ENCODE measurements around the gene RPRD1B.

The RPRD1B gene

DNA sequence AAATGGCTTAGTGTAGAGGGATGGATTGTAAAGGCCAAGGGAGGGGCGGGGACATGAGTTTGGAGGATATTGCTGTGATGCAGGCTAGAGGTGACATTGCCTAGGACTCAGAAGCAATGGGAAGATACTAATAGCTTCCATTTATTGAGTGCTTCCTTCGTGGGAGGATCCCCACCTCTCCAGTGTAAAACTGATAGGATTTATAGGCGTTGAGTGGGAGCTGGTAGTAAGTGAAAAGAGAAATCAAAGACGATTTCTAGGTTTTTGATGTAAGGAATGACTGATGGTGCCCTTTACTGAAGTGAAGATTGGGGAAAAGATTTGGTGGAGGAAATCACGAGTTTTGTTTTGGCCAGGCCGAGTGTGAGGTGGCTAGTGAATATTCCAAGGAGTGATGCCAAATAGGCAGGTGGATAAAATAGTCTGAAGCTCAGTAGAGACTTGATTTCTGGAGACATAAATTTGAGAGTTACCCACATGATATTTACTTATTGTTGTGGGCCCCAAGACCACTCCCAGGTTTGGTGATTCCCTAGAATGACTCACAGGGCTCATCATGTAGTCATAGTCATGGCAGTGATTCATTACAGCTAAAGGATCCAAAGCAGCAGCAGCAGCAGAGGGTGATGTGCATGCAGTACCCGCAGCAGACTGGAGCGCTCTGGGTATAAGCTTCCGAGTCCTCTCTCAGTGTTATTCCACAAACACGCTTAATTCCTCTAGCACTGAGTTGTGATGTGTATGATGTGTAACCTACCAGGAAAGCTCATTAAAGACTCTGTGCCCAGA lies 10.2 kb downstream of the RPRD1B start:
- DNase-seq: peak; percentile 57

DNA sequence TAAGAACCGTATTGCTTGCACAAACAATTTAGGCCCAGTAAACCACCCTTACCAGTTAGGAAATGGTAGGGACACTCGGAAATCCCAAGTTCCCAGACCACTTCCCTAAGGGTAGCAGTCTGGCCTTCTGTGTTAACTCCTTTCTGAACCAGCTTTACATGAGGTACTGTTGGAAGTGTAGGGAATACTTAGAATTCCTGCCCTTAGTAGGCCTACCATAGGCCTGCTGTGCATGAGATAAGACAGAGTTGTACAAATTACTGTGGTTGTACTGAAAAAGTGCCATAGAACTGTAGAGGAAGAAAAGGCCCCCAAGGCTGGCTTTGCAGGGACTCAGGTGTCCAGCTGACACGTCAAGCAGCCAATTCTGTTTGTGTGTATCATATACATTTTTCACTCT lies 11.1 kb downstream of the RPRD1B start:
- no peak for DNase-seq

DNA sequence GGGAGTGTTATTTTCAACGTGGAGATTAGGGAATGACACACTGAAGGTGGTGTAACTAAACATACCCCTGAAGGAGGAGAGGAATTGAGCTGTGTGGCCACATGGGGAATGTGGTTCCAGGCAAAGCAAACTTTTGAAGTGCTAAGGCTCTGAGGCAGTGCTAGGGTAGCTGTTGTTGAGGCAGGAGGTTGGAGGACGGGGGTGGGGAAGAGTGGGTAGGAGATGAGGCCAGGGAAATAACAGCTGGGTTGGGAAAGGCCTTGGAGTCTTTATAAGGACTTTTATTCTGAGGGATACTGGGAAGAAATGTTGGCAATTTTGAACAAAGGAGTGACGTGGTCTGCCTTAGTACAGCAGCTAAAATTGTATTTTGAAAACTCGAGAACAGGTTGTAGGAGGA lies 13.0 kb downstream of the RPRD1B start:
- no peak for DNase-seq

DNA sequence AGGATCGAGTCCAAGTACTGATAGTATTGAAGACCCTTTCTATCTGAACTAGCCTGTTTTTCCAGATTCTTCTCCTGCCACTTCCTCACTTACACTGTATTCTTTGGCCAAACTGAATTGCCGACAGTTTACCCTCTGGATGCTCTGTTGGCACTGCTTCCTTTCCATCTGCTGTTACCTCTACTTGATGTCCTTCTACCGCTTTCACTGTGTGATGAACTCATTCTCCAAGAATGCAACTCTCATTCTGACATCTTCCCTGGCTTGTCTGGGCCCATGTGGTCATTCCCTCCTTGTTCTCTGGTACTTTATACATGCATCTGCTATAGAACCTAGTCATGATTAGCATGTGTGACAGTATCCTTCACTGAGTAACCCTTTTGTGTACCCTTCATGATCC lies 16.3 kb downstream of the RPRD1B start:
- DNase-seq: peak; percentile 28

DNA sequence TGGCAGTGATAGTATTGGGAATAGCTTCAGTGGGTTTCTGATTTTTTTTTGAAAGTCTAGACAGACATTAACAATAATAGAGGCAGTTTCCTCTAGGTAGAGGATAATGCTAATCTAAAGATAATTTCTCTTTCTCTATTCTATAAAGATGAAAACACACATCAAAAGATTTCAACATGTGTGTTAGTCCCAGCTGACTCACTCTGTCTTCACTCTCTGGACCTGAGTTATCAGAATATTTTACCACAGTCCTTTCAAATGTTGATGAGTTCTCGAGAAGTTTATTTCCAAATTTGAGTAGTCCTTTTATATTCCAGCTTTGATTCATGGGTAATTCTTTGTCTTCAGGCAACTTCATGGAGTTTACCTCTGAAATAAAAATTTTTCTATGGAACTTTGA lies 17.1 kb downstream of the RPRD1B start:
- DNase-seq: no peak

DNA sequence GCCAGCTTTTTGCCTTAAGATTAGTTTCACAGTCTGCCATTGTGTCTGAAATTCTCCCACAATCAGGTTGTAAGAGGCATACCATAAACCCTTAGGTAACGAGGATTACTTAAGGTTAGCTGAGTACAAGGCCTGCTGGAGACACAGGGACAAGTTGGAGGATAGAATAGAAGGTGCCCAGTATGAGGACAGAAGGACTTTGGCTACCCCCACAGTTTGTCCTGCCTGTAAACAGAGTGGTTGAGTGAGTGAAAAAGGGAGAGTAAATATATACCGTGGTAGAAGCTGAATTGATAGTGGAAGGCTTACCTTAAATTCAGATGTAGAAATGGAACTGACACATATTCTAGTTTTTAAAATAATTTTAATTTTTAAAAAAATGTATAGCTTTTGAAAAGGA lies 19.3 kb downstream of the RPRD1B start:
- DNase-seq: no peak

DNA sequence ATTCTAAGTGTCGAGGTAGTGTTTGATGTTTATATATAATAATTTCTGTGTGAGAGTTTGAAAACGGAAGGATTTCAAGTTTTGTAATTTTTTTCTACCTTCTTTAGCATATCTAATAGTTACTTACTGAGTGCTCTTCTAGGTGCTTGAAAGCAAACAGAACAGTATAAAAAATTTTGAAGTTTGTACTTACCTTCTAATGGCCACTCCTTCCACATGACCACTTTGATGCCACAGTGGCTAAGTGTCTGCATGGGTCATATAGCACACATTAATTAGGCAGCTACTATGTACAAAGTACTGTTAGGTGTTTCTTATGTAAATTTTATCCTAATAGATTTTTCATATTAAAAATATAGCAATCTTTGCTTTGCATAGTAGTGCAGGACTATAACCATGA lies 21.1 kb downstream of the RPRD1B start:
- no peak for DNase-seq

DNA sequence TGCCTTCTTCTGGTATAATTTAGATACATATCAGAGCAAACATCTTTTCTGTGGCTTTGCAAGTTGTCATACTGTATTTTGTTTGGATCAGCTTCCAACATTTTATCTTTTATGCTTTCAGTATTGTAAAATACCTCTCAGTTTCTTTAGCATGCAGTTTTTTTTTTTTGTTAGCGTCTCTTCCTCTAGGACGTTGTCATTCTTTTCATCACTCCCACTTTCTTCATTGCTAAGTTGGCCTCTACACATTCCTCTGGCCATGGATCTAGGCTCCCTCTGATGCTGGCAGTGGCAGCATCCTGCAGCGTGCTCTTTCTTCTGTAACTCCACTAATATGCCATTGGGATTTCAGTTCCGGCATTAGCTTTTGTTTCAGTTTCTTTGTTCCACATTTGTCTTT lies 21.7 kb downstream of the RPRD1B start:
- no peak for DNase-seq

DNA sequence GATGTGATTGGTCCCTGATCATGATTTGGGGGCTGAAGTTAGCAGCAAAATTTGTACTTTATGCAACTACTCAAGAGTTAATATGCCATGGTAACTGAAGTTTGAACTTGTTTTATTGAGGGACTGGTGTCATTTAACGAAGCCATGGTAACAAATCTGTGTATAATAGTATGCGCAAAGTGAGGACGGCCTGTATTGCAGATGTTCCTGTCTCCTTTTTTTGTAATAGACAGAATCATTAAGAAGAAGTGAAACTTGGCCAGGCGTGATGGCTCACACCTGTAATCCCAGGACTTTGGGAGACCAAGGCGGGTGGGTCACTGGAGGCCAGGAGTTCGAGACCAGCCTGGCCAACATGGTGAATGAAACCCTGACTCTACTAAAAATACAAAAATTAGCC lies 22.3 kb downstream of the RPRD1B start:
- DNase-seq: no peak

DNA sequence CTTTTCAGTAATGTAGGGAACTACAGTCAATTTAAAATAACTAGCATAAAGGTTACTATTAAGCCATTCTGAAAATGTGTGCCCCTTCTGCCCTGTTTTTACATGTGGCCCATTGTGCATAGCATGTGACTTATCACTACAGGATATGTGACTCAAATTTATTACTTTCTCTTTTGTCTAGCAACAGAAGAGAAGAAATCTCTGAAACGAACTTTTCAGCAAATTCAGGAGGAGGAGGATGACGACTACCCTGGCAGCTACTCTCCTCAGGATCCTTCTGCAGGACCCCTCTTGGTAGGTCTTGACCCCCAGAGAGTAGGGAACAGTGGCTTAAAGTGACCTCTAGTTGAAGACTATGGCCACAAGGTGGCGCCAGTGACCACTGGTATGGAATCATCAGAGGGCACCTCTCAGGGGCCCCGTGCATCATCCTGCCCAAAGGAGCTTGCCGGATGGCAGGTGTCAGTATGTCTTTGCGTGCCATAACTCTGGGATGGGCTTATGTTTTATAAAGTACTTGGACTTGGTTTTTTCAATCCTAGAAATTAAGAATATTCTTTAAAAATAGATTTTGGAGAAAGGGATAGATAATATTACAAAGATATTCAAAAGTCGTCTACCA lies 23.9 kb downstream of the RPRD1B start:
- peak; percentile 40 for DNase-seq

DNA sequence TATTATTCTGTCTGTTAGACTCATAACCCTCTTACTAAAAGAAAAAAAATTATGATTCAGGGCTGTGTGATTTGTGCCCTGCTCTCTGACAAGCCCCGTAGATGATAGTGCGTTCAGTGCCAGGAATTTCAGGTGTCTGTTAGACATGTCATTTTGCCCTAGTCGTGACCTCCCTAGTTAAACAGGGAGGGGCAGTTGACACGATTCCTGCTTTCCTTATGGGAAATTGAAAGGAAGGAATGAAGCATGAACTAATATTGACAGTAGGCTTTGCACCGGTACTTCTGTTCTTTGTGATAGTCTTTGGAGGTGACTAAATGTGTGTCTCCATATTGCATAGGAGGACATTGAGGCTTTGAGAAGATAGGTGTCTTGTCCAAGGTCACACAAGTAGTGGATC lies 26.3 kb downstream of the RPRD1B start:
- no peak for DNase-seq

DNA sequence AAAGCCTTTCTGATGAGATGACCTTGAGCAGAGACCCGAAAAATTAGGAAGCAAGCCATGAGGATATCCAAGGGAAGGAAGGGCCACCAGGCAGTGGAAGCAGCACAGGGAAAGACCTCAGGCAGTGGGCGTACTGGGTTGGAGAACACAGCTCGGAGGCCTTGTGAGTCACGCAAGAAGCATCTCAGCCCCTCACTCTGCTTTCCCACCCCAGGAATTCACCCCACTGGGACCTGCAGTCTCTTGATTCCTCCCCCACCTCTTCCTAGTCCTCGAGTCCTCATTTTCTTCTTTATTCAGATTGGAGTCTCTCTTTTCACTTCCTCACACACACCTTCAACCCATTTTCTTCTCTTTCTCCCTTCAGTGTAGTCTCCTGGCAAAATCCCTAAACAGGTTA lies 27.0 kb downstream of the RPRD1B start:
- no peak for DNase-seq

DNA sequence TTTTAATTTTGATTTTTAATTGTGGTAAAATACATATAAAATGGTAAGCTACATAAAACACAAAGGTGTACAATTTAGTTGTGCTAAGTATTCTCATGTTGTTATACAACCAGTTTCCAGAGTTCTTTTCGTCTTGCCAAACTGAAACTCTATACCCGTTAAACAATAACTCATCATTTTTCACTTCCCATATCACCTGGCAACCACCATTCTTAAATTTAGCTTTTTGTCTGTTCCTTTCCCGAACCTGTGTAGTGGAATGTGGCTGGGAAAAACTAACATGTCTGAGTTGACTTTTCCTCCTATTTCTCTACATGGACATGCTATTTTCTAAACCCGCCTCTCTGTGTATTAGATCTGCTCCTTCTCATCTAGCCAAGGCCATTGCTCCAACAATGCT lies 27.6 kb downstream of the RPRD1B start:
- no peak for DNase-seq

DNA sequence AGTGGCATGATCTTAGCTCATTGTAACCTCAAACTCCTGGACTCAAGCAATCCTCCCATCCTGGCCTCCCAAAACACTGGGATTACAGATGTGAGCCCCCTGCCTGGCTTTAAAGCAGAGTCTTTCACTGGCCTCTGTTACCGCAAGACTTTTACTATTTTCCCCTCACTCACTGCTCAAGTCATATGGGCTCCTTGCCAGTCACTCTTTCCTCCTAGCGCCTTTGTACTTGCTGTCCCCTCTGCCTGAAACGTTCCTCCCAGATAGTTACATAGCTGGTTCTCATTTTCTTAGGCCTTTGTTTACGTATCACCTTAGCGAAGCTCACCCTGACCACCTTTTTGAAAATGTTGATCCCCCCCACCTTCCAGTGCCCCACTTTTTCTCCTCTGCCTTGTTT lies 29.3 kb downstream of the RPRD1B start:
- no peak for DNase-seq

DNA sequence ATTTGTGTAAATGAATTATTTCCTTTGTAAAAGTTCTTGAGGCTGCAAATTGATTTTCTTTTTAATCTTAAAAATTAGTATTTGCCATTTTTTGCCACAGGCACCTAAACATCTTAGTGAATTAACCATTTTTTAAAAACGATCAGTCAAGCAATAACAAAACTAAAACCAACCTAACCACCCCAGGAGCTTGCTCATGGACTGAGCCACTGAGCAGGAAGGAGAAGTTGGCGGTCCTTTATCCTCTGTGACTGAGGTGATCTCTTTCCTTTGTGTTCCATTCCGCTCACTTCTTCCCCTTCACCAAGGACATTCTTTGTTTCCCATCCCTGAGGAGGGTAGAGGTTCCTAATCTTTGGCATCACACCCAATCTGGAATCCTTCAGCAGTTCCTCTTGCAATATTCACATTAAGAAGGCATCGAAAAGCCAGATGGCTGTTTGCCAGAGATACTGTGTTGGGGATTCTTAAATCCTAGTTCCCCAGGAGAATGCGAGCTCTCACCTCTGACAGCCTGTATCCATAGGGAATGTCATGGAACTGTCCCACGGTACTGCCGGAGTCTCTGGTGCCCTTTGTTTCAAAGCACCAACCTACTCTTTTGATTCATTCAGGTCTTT lies 30.5 kb downstream of the RPRD1B start:
- DNase-seq: no peak

DNA sequence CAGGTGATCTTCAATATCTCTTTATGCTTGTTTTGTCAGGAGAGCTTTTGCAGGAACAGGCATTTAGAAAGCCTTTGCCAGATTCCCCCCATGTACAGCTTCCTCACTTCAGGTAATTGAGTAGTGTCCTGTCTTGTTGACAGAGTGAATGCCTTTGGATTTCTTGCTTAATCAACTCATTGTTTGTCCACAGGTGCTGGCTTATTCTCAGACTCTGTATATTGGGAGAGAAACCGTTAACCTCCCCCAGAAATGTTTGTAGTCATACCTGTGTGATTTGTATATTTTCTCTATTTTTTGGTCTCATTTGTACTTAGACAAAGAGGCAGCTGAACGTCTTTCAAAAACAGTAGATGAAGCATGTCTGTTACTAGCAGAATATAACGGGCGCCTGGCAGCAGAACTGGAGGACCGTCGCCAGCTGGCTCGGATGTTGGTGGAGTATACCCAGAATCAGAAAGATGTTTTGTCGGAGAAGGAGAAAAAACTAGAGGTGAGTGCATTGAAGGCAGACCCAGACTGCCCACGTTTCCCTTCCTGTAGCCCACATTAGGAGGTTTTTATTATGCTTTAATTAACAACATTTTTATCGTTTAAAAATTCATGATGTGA lies 32.3 kb downstream of the RPRD1B start:
- no peak for DNase-seq

DNA sequence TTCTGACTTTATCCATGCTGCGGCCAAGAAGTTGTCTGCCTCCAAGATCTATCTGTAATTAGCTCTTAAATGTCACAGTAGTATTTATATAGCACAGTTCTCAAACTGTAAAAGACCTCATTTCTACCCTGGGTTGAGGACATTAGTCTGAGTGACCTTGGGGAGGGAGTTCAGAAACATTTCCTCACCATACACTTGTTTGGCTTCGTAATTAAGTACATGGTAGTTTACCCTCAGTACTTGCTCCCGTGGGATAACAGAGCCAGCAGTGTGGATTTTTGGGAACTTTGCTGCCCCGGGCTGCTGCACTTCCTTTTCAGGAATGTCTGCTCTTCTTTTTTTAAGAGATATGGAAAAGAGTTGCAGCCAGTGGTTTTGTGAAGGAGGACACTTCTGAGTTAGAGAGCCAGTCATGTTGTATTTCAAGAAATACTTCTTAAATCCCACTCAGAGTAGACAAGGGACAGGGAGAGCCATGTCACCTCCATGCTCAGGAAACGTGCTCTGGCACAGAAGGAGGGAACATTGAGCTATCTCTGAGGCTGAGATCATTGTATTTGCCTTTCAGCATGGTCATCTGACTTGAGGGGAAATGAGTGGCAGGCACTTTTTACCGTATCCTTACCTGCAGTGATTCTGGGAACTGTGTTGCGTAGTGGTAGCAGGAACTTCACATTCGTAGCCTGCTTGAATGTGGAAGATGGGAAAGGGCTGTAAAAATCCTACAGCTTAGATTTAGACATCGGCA lies 33.6 kb downstream of the RPRD1B start:
- no peak for DNase-seq

DNA sequence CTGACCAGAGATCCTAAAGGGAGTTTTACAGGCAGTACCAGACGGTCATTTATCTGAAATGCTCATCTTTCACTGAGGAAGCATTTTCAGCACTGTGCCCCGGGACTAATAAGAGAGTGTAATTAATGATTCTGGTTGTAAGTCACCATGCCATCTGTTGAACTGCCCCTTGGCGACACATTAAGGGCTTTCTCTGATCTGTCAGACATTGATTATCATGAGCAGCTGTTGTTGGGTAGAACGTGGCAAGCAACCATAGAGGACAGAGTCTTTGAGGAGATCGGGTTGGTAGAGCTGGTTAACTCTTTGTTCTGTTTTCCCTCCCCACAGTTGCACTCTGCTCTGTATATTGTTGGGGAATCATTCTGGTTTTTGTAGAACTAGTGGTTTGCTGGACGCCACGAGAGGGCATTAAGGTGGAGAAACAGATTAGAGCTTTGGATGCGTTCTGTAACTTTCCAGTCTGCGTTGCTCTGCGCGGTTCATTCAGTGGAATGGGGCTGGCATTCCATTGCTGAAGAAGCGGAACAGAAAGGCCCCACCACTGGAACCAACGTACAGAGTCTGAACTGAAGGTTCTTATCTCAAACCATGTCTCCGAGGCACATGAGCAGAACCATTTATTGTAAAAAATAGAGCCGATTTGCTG lies 34.3 kb downstream of the RPRD1B start:
- no peak for DNase-seq

DNA sequence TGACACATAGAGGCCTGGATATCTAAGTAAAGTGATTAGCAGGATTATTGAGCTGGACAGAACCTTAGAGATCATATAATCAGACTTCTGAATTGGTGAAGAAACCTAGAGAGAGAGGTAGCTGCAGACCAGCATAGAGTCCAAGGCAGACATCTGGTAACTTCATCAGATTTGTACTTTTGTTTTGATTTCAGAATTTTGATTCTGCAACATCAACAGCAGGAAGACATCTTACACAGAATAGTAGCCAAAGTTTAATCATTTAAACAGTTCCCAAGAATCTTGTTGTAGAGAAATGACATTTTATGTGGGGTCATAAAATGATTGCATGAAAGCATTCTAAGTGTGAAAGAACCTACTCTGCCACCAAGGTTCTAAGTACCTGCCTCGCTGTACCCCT lies 39.4 kb downstream of the RPRD1B start:
- DNase-seq: no peak

DNA sequence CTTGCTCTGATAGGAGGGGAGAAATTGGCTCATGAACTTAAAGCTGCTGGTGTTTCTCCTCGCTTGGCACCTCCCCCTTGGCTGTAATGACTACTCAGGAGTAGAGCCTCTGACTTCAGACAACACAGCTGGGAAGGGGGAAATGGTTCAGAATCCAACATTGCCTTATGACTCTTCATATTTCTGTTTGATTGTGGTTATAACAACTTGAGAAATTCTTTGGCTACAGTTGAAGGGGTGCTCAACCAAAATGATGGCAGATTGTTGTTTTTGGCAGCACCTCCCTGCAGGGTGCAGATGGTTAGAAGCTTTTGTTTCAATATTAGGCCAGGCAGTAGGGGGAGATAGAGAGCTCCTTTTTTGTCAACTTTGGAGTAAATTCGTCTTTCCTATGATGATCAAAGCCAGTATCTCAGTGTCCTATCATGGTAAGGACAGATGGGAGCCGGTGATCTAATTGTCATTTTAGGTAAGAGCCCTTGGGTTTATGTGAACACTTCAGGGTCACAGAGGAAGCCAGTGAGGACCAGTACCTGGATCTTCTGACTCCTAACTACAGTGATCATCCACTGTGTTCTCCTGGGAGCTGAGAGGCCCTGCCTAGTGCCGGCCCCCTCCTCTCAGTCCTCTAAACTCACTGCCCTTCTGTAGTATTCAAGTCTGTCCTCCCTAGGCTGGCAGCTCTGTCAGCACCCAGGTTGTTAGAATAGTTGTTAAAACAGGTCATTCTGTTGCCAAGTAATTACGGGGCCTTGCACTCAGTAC lies 39.9 kb downstream of the RPRD1B start:
- DNase-seq: no peak

DNA sequence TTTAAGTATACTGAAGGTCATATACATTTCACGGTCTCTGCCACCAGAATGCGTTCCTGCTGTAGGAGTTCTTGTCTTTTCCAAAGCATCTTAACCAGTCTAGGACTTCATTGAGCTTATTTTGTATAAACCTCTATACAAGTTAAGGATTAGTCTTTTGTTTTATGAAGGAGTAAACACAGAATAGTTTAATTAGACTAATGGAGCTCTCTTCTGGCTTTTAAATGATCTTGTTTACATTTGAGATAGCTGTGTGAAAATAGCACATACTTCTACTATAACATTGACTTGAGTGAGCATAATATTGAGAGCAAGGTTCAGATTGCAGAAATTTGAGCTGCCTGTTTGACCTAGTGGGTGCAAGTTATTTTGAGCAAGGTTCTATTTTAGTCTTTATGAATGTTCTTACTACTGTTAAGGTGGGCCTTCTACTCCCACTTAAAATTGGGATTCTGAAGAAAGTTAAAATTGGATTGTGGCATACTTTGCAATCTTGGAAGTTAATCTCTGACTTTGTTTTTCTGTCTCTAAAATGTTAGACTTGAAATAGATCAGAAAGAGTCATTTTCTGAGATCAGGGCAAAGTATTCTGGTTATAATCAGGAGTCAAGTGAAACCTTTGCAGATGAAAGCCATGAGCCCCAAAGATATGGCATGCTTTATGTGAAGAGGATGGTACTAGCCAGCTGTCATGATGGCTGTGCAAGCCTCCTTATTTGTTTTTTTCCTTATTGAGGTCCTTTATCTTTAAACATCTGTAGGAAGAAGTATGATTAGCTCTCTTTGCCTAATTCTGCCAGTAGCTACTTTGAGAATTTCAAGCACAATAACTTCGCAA lies 41.8 kb downstream of the RPRD1B start:
- no peak for DNase-seq
